Uterus (tissue), 4 donors: ENCODE results near the gene CRYZL1. TPM values are rescaled to one million over a fixed set of nuclear protein-coding genes. Genes with fewer than 3 reads are reported as not detected.
A peak's percentile ranks its signal among the peaks of the same experiment; 100 is the strongest.

Source experiments
- DNase-seq, 2 donors: peaks; one replicate each; pipeline ENCODE4 v3.0.0-alpha.2; 2019 to 2020
- H3K27ac ChIP-seq, 2 donors: fragments of 200-600 bp; sonication (generic); 1 replicate in 1 of 2; 2 replicates in 1 of 2; pipeline ENCODE4 v1.5.1; 2016 to 2018
- H3K27me3 ChIP-seq, 2 donors: fragments of 200-600 bp; sonication (generic); one replicate each; pipeline ENCODE4 v1.5.1; 2018 to 2019; ENCODE audit warnings: control low read depth in 1 of 2
- H3K36me3 ChIP-seq, 2 donors: fragments of 200-600 bp; sonication (generic); one replicate each; pipeline ENCODE4 v1.5.1; 2019; ENCODE audit warnings: control low read depth in 1 of 2
- H3K4me1 ChIP-seq, 2 donors: fragments of 200-600 bp; sonication (generic); one replicate each; pipeline ENCODE4 v1.5.1; 2018 to 2019; ENCODE audit warnings: control low read depth in 1 of 2
- H3K4me3 ChIP-seq, 2 donors: fragments of 200-600 bp; sonication (generic); 1 replicate in 1 of 2; 2 replicates in 1 of 2; pipeline ENCODE4 v1.5.1; 2018 to 2019; ENCODE audit warnings: mild to moderate bottlenecking in 1 of 2
- H3K9me3 ChIP-seq, 2 donors: fragments of 200-600 bp; sonication (generic); one replicate each; pipeline ENCODE4 v1.5.1; 2019; ENCODE audit warnings: control low read depth in 1 of 2
- CTCF ChIP-seq, 4 experiments: fragments of 200-600 bp in 2 of 4; fragments of 450-650 bp in 2 of 4; sonication (generic) in 2 of 4; IDR thresholded peaks; one replicate each; pipeline ENCODE4 v1.5.1; 2016 to 2019; ENCODE audit warnings: antibody characterized with exemption in 4 of 4, mild to moderate bottlenecking in 2 of 4, moderate library complexity in 1 of 4
- POLR2A ChIP-seq, 2 donors: fragments of 450-650 bp; IDR thresholded peaks; one replicate each; pipeline ENCODE4 v1.6.1; 2016; ENCODE audit warnings: antibody characterized with exemption in 2 of 2, mild to moderate bottlenecking in 1 of 2, moderate library complexity in 1 of 2
- intact Hi-C: fragments of 100-400 bp; cut with DNase I; formaldehyde crosslinking; loops from one replicate; pipeline ENCODE4 v1.15.1; 2023; ENCODE audit warnings: low total_unique reads
- total RNA-seq, 4 donors: library from RNA; depleted of rRNA in 3 of 4; stranded (reverse); fragments of >200 nt in 3 of 4; gene quantifications; one replicate each; pipeline versions ENCODE4 v1.1.0 to v1.2.4, GENCODE V29; 2014 to 2023
- donor health status: DM: yes; HTN: yes; CAD: no.

The CRYZL1 gene
- total RNA-seq, 4 donors from 2014 or later: 66.8 to 147 (median 67.3) TPM

- no peak for DNase-seq
- H3K4me3 ChIP-seq: no peak overlapping the region
- TF ChIP-seq POLR2A (IDR thresholded peaks at IDR 0.05) (no peak), CTCF (IDR thresholded peaks at IDR 0.05) (no peak)
- no peaks in the 10 kb centered on the region for H3K27me3 ChIP-seq
- H3K36me3 ChIP-seq: no peaks in the 10 kb centered on the region
- H3K9me3 ChIP-seq: no peaks in the 10 kb centered on the region
- no peak overlapping the region for H3K27ac ChIP-seq
- intact Hi-C loops: no loop called here
- no peaks in the 10 kb centered on the region for H3K4me1 ChIP-seq
Observed at GRCh38 chr21:33650929-33651509, 9.5 kb upstream of the CRYZL1 start.

GRCh38 chr21:33650230-33650629 lies 8.7 kb upstream of the CRYZL1 start:
- no peak for DNase-seq
- intact Hi-C loops: no loop called here
- TF ChIP-seq CTCF (IDR thresholded peaks at IDR 0.05) (no peak), POLR2A (IDR thresholded peaks at IDR 0.05) (no peak)

GRCh38 chr21:33648555-33648954 lies 7.0 kb upstream of the CRYZL1 start:
- no peak for DNase-seq

More at GRCh38 chr21:33650230-33650629, 8.7 kb upstream of the CRYZL1 start:
- H3K27ac ChIP-seq: no peak overlapping the region
- H3K4me1 ChIP-seq: no peaks in the 10 kb centered on the region
- no peaks in the 10 kb centered on the region for H3K36me3 ChIP-seq
- H3K4me3 ChIP-seq: no peak overlapping the region
- no peaks in the 10 kb centered on the region for H3K9me3 ChIP-seq
- H3K27me3 ChIP-seq: no peaks in the 10 kb centered on the region

GRCh38 chr21:33647587-33647986 lies 6.0 kb upstream of the CRYZL1 start:
- no peak overlapping the region for H3K27ac ChIP-seq
- TF ChIP-seq CTCF (IDR thresholded peaks at IDR 0.05) (no peak), POLR2A (IDR thresholded peaks at IDR 0.05) (no peak)
- no peaks in the 10 kb centered on the region for H3K36me3 ChIP-seq
- H3K4me3 ChIP-seq: no peak overlapping the region
- H3K4me1 ChIP-seq: peaks cover 3 to 7% of the 10 kb centered on the region in 2 donors
- DNase-seq: no peak
- H3K9me3 ChIP-seq: no peaks in the 10 kb centered on the region
- intact Hi-C loops: no loop called here
- no peaks in the 10 kb centered on the region for H3K27me3 ChIP-seq

More at GRCh38 chr21:33648555-33648954, 7.0 kb upstream of the CRYZL1 start:
- Histone ChIP-seq H3K27me3 (no peaks in the 10 kb centered on the region), H3K4me1 (peaks cover 3 to 7% of the 10 kb centered on the region in 2 donors), H3K9me3 (no peaks in the 10 kb centered on the region), H3K27ac (no peak overlapping the region), H3K36me3 (no peaks in the 10 kb centered on the region), H3K4me3 (no peak overlapping the region)
- TF ChIP-seq POLR2A (IDR thresholded peaks at IDR 0.05) (no peak), CTCF (IDR thresholded peaks at IDR 0.05) (no peak)
- intact Hi-C loops: no loop called here

GRCh38 chr21:33645730-33646129 lies 4.2 kb upstream of the CRYZL1 start:
- Histone ChIP-seq H3K27ac (peak overlapping the region in 1 of 2 donors; percentile 92), H3K9me3 (no peaks in the 10 kb centered on the region), H3K36me3 (no peaks in the 10 kb centered on the region), H3K4me3 (no peak overlapping the region), H3K27me3 (no peaks in the 10 kb centered on the region), H3K4me1 (peaks cover 3 to 7% of the 10 kb centered on the region in 2 donors)
- TF ChIP-seq CTCF (IDR thresholded peaks at IDR 0.05) (no peak), POLR2A (IDR thresholded peaks at IDR 0.05) (no peak)
- intact Hi-C loops: no loop called here
- DNase-seq: no peak
